H9 (cell line): ENCODE results near the gene CCDC116. TPM values are rescaled to one million over a fixed set of nuclear protein-coding genes. Genes with fewer than 3 reads are reported as not detected.

Experiments used
- DNase-seq: peaks from one replicate; pipeline ENCODE4 v3.0.0-alpha.2; 2017
- H2AFZ ChIP-seq: one replicate; pipeline ENCODE4 v1.6.1; 2013; ENCODE audit warnings: mild to moderate bottlenecking, low read length, control low read depth, moderate library complexity
- H2AK5ac ChIP-seq: 2 replicates; pipeline ENCODE4 v1.6.1; 2013; ENCODE audit warnings: low read length, control low read depth, mixed read lengths; ENCODE audit not compliant: insufficient read length
- H2BK120ac ChIP-seq: one replicate; pipeline ENCODE4 v1.6.1; 2013; ENCODE audit warnings: low read depth, mild to moderate bottlenecking, low read length, control low read depth, inconsistent platforms; ENCODE audit not compliant: poor library complexity, severe bottlenecking
- H2BK12ac ChIP-seq: 2 replicates; pipeline ENCODE4 v1.6.1; 2013; ENCODE audit warnings: low read length, control low read depth, mixed read lengths, low read depth; ENCODE audit not compliant: insufficient read length
- H2BK15ac ChIP-seq: 2 replicates; pipeline ENCODE4 v1.6.1; 2013; ENCODE audit warnings: low read depth, low read length, control low read depth
- H2BK20ac ChIP-seq: one replicate; pipeline ENCODE4 v1.6.1; 2013; ENCODE audit warnings: low read depth, mild to moderate bottlenecking, low read length, control low read depth, inconsistent platforms; ENCODE audit not compliant: poor library complexity, severe bottlenecking
- H2BK5ac ChIP-seq: 2 replicates; pipeline ENCODE4 v1.6.1; 2013; ENCODE audit warnings: low read length, control low read depth, mixed read lengths; ENCODE audit not compliant: insufficient read length
- H3K14ac ChIP-seq: 2 replicates; pipeline ENCODE4 v1.6.1; 2013; ENCODE audit warnings: low read length, control low read depth; ENCODE audit not compliant: insufficient read depth
- H3K18ac ChIP-seq: 2 replicates; pipeline ENCODE4 v1.6.1; 2013; ENCODE audit warnings: low read depth, mild to moderate bottlenecking, mixed read lengths, low read length, control low read depth; ENCODE audit not compliant: insufficient read length
- H3K23ac ChIP-seq: 2 replicates; pipeline ENCODE4 v1.6.1; 2013; ENCODE audit warnings: low read length, control low read depth, mixed read lengths, low read depth; ENCODE audit not compliant: insufficient read length
- H3K23me2 ChIP-seq: 2 replicates; pipeline ENCODE4 v1.6.1; 2013; ENCODE audit warnings: low read depth, mild to moderate bottlenecking, mixed read lengths, low read length, control low read depth; ENCODE audit not compliant: insufficient read length, poor library complexity, severe bottlenecking
- H3K27ac ChIP-seq: 2 replicates; pipeline ENCODE4 v1.5.1; 2013; ENCODE audit warnings: low read length, control low read depth, mixed read lengths, low read depth; ENCODE audit not compliant: insufficient read length
- H3K27me3 ChIP-seq: 2 replicates; pipeline ENCODE4 v1.6.1; 2013; ENCODE audit warnings: low read length, control low read depth, inconsistent platforms; ENCODE audit not compliant: insufficient read depth
- H3K4ac ChIP-seq: 2 replicates; pipeline ENCODE4 v1.6.1; 2013; ENCODE audit warnings: low read depth, mild to moderate bottlenecking, control low read depth, inconsistent platforms, low read length, moderate library complexity
- H3K4me1 ChIP-seq: 2 replicates; pipeline ENCODE4 v1.6.1; 2013; ENCODE audit warnings: low read length, control low read depth, inconsistent platforms; ENCODE audit not compliant: insufficient read depth
- H3K4me2 ChIP-seq: 2 replicates; pipeline ENCODE4 v1.6.1; 2013; ENCODE audit warnings: low read length, control low read depth, mixed read lengths; ENCODE audit not compliant: insufficient read length, insufficient read depth
- H3K56ac ChIP-seq: 2 replicates; pipeline ENCODE4 v1.6.1; 2013; ENCODE audit warnings: low read depth, mild to moderate bottlenecking, mixed read lengths, low read length, control low read depth; ENCODE audit not compliant: insufficient read length
- H3K79me1 ChIP-seq: 2 replicates; pipeline ENCODE4 v1.6.1; 2013; ENCODE audit warnings: low read depth, mild to moderate bottlenecking, moderate library complexity, low read length, control low read depth, inconsistent platforms; ENCODE audit not compliant: insufficient read depth, poor library complexity, severe bottlenecking
- H3K79me2 ChIP-seq: 2 replicates; pipeline ENCODE4 v1.6.1; 2013; ENCODE audit warnings: low read length, control low read depth, inconsistent platforms; ENCODE audit not compliant: insufficient read depth
- H3K9ac ChIP-seq: 2 replicates; pipeline ENCODE4 v1.6.1; 2013; ENCODE audit warnings: low read length, control low read depth, mixed read lengths; ENCODE audit not compliant: insufficient read length; ENCODE audit errors: extremely low read depth
- H3K9me3 ChIP-seq: one replicate; pipeline ENCODE4 v1.6.1; 2013; ENCODE audit warnings: low read depth, low read length, inconsistent platforms; ENCODE audit not compliant: control insufficient read depth
- H3T11ph ChIP-seq: one replicate; pipeline ENCODE4 v1.6.1; 2013; ENCODE audit warnings: mild to moderate bottlenecking, low read length, control low read depth, inconsistent platforms
- H4K20me1 ChIP-seq: one replicate; pipeline ENCODE4 v1.6.1; 2013; ENCODE audit not compliant: control insufficient read depth, insufficient read length, insufficient read depth
- H4K5ac ChIP-seq: 2 replicates; pipeline ENCODE4 v1.6.1; 2013; ENCODE audit warnings: low read depth, mild to moderate bottlenecking, mixed read lengths, low read length, control low read depth; ENCODE audit not compliant: insufficient read length
- H4K8ac ChIP-seq: replicated peaks from 2 replicates; pipeline ENCODE4 v1.6.1; 2013; ENCODE audit warnings: low read length, control low read depth, mixed read lengths, low read depth; ENCODE audit not compliant: insufficient read length
- H4K91ac ChIP-seq: 2 replicates; pipeline ENCODE4 v1.6.1; 2013; ENCODE audit warnings: low read depth, mild to moderate bottlenecking, moderate library complexity, mixed read lengths, low read length, control low read depth; ENCODE audit not compliant: insufficient read length
- H3K27ac Mint-ChIP-seq, 3 experiments: 2 replicates in 2 of 3; 3 replicates in 1 of 3; pipeline ENCODE4 v1.8.0; 2020 to 2021; ENCODE audit warnings: mixed read lengths in 3 of 3, mild to moderate bottlenecking in 1 of 3, moderate library complexity in 1 of 3
- H3K27me3 Mint-ChIP-seq: 2 replicates; pipeline ENCODE4 v1.8.0; 2021; ENCODE audit warnings: low read depth, mild to moderate bottlenecking, moderate library complexity, mixed read lengths
- H3K36me3 Mint-ChIP-seq, 3 experiments: 2 replicates in 2 of 3; 3 replicates in 1 of 3; pipeline ENCODE4 v1.8.0; 2020 to 2021; ENCODE audit warnings: low read depth in 3 of 3, mixed read lengths in 3 of 3; ENCODE audit not compliant: insufficient read depth in 1 of 3
- H3K4me1 Mint-ChIP-seq, 2 experiments: 2 replicates each; pipeline ENCODE4 v1.8.0; 2020; ENCODE audit warnings: mixed read lengths in 2 of 2
- H3K4me3 Mint-ChIP-seq, 2 experiments: 2 replicates in 1 of 2; 3 replicates in 1 of 2; pipeline ENCODE4 v1.8.0; 2020 to 2021; ENCODE audit warnings: mild to moderate bottlenecking in 2 of 2, mixed read lengths in 2 of 2, moderate library complexity in 1 of 2
- H3K9me3 Mint-ChIP-seq, 2 experiments: 2 replicates in 1 of 2; 3 replicates in 1 of 2; pipeline ENCODE4 v1.8.0; 2020; ENCODE audit warnings: mild to moderate bottlenecking in 2 of 2, mixed read lengths in 2 of 2, moderate library complexity in 1 of 2
- WGBS: extraction: QIAGEN DNeasy Blood & Tissue Kit; methylation state at CpG from one replicate; pipeline ENCODE4 v1.1.7; 2013; ENCODE audit warnings: missing lambda C conversion rate, low lambda C conversion rate, mixed read lengths; ENCODE audit not compliant: insufficient read length; ENCODE audit errors: extremely low coverage; 5-methylcytosine and 5-hydroxymethylcytosine counted together
- total RNA-seq: library from RNA; stranded (reverse); gene quantifications from 2 replicates; pipeline ENCODE4 v1.2.1, GENCODE V29; 2021
- TF ChIP-seq, protein P1 (sequence below): fragments of 200-600 bp; sonication (generic); conservative IDR thresholded peaks from 3 replicates; pipeline ENCODE4 v1.8.0; 2021; ENCODE audit warnings: antibody characterized with exemption, mild to moderate bottlenecking

Gene CCDC116
- total RNA-seq, 1 experiment from 2014 or later, result 0.63 TPM

DNA sequence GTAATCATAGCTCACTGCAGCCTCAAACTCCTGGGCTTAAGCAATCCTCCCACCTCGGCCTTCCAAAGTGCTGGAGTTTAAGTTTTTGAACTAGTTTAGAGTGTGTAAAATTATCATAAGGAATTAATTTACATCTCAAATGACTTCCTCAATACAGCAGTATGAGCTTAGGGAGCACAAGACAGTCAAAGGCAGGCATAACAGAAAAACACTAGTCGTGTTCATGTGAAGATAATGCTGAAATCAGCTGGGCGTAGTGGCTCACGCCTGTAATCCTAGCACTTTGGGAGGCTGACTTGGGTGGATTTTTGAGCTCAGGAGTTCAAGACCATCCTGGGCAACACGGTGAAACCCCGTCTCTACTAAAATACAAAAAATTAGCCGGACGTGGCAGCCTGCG is 28.6 kb upstream of the CCDC116 start:
- H3K4me1 Mint-ChIP-seq, result peaks cover 3% of the 10 kb centered on the region in 2 experiments
- Histone ChIP-seq H2BK15ac (no peak overlapping the region), H2AFZ (no peak overlapping the region), H3K56ac (no peak overlapping the region), H2BK12ac (no peak overlapping the region), H3K18ac (no peak overlapping the region), H3K4me2 (no peak overlapping the region), H3K9ac (no peak overlapping the region), H3K23me2 (peaks cover 3% of the 10 kb centered on the region), H3K4ac (no peak overlapping the region), H3K4me1 (no peaks in the 10 kb centered on the region), H4K91ac (no peak overlapping the region), H2BK20ac (no peak overlapping the region), H3T11ph (no peak overlapping the region), H3K9me3 (no peaks in the 10 kb centered on the region), H3K79me1 (peaks cover 9% of the 10 kb centered on the region), H3K14ac (no peak overlapping the region), H3K79me2 (peaks cover 16% of the 10 kb centered on the region; the same call in 1 of the 2 replicates), H3K23ac (no peak overlapping the region), H2AK5ac (no peak overlapping the region), H3K27ac (no peak overlapping the region), H2BK120ac (no peak overlapping the region), H3K27me3 (no peaks in the 10 kb centered on the region), H4K20me1 (peaks cover 2% of the 10 kb centered on the region), H2BK5ac (no peak overlapping the region), H4K5ac (no peak overlapping the region), H4K8ac (no peak overlapping the region)
- no peak overlapping the region for H3K27ac Mint-ChIP-seq
- no peak overlapping the region for H3K4me3 Mint-ChIP-seq
- TF ChIP-seq, protein P1, sequence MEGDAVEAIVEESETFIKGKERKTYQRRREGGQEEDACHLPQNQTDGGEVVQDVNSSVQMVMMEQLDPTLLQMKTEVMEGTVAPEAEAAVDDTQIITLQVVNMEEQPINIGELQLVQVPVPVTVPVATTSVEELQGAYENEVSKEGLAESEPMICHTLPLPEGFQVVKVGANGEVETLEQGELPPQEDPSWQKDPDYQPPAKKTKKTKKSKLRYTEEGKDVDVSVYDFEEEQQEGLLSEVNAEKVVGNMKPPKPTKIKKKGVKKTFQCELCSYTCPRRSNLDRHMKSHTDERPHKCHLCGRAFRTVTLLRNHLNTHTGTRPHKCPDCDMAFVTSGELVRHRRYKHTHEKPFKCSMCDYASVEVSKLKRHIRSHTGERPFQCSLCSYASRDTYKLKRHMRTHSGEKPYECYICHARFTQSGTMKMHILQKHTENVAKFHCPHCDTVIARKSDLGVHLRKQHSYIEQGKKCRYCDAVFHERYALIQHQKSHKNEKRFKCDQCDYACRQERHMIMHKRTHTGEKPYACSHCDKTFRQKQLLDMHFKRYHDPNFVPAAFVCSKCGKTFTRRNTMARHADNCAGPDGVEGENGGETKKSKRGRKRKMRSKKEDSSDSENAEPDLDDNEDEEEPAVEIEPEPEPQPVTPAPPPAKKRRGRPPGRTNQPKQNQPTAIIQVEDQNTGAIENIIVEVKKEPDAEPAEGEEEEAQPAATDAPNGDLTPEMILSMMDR, result no peak
- no peaks in the 10 kb centered on the region for H3K27me3 Mint-ChIP-seq
- no peak for DNase-seq
- H3K9me3 Mint-ChIP-seq, result no peaks in the 10 kb centered on the region
- no CpG with 5 or more reads among the region's 9 CpGs for WGBS
- peaks cover 8 to 23% (median 14%) of the 10 kb centered on the region in 3 experiments; a peak in 6 of 7 replicates for H3K36me3 Mint-ChIP-seq
